NAMALWA (cell line): ENCODE measurements around the gene GAS2L2.
"Not testable (repeated sequence)": the region's sequence is repeated elsewhere in the genome, so short reads cannot be mapped to it uniquely, and the experiment has no call there.

Source experiments
- DNase-seq: peaks from one replicate; pipeline ENCODE4 v3.0.0-alpha.2; 2015; ENCODE audit warnings: low spot score

GAS2L2 gene

GRCh38 chr17:35773129-35773528 is 20.1 kb upstream of the GAS2L2 start:
- no peak for DNase-seq

- DNase-seq, result no peak
Observed at GRCh38 chr17:35769895-35770486, 17.0 kb upstream of the GAS2L2 start.

- no peak for DNase-seq
Observed at GRCh38 chr17:35768797-35769196, 15.8 kb upstream of the GAS2L2 start.

- DNase-seq, result peak; percentile 51
Observed at GRCh38 chr17:35766903-35767510, 14.0 kb upstream of the GAS2L2 start.

- no peak for DNase-seq
Observed at GRCh38 chr17:35766489-35766877, 13.4 kb upstream of the GAS2L2 start.

- no peak for DNase-seq
Observed at GRCh38 chr17:35765756-35766488, 12.9 kb upstream of the GAS2L2 start.

- DNase-seq, result no peak
Observed at GRCh38 chr17:35765086-35765710, 12.2 kb upstream of the GAS2L2 start.

- peak; percentile 92 for DNase-seq
Observed at GRCh38 chr17:35764123-35764991, 11.3 kb upstream of the GAS2L2 start.

- no peak for DNase-seq
Observed at GRCh38 chr17:35763767-35764122, 10.7 kb upstream of the GAS2L2 start.

- DNase-seq, result no peak
Observed at GRCh38 chr17:35761601-35762000, 8.6 kb upstream of the GAS2L2 start.

- no peak for DNase-seq
Observed at GRCh38 chr17:35760587-35760986, 7.5 kb upstream of the GAS2L2 start, which contains the start of gene C17orf50. Gene C17orf50 (plus strand): TSS chr17:35760887. CDS start chr17:35760942, 55 bp downstream.

GRCh38 chr17:35757243-35757642 is 4.2 kb upstream of the GAS2L2 start:
- DNase-seq, result no peak

- no peak for DNase-seq
Observed at GRCh38 chr17:35752471-35752870, 568 bp downstream of the GAS2L2 start.

GRCh38 chr17:35751541-35751940 is 1.5 kb downstream of the GAS2L2 start:
- not testable (repeated sequence) for DNase-seq

- DNase-seq, result no peak
Observed at GRCh38 chr17:35750526-35751395, 2.3 kb downstream of the GAS2L2 start.

GRCh38 chr17:35749560-35750412 is 3.3 kb downstream of the GAS2L2 start:
- DNase-seq, result no peak

- DNase-seq, result no peak
Observed at GRCh38 chr17:35748979-35749378, 4.1 kb downstream of the GAS2L2 start.

- DNase-seq, result no peak
Observed at GRCh38 chr17:35748341-35748841, 4.6 kb downstream of the GAS2L2 start.

GRCh38 chr17:35747540-35748017 is 5.5 kb downstream of the GAS2L2 start:
- DNase-seq, result peak; percentile 83
